ENCODE results near the gene TYK2.

- TF ChIP-seq KLF1 (tag by site-specific recombination; IDR thresholded peaks at IDR 0.05) (0 out of 2 replicates have a peak, but pooled peaks have one; percentile 24), YY1 (tag by site-specific recombination; IDR thresholded peaks at IDR 0.05) (no peak), CTCF (tag by site-specific recombination; IDR thresholded peaks at IDR 0.05) (peak; percentile 59; the same call in 1 of the 2 replicates), ZNF513 (tag by site-specific recombination; IDR thresholded peaks at IDR 0.05) (no peak), ATF2 (tag by site-specific recombination; IDR thresholded peaks at IDR 0.05; ENCODE audit: low read depth) (no peak), MEIS1 (CRISPR knock-in tag; IDR thresholded peaks at IDR 0.05; ENCODE audit: borderline replicate concordance) (no peak), MYNN (tag by site-specific recombination; IDR thresholded peaks at IDR 0.05; ENCODE audit: borderline replicate concordance) (no peak), ZNF518A (tag by site-specific recombination; conservative IDR thresholded peaks at IDR 0.05; ENCODE audit: low read depth) (no peak), ZNF175 (tag by site-specific recombination; IDR thresholded peaks at IDR 0.05) (no peak)
Measured at GRCh38 chr19:10334588-10335351, 45.6 kb downstream of the TYK2 start.

Data from HEK293 (cell line).